ENCODE results near the gene GPR107.
A peak's percentile ranks its signal among the peaks of the same experiment; 100 is the strongest.
"Not testable (repeated sequence)": the region's sequence is repeated elsewhere in the genome, so short reads cannot be mapped to it uniquely, and the experiment has no call there.

The GPR107 gene

GRCh38 chr9:130053504-130054324, at the start of gene GPR107:
Gene GPR107, plus strand, starts transcription at chr9:130053906. Its CDS starts 27 bp downstream, at chr9:130053933.
- DNase-seq, result peak; percentile 64

GRCh38 chr9:130003943-130004552, 49.7 kb upstream of the GPR107 start:
- no peak for DNase-seq

GRCh38 chr9:130006952-130007351, 46.8 kb upstream of the GPR107 start:
- DNase-seq, result not testable (repeated sequence)

GRCh38 chr9:130008538-130008937, 45.2 kb upstream of the GPR107 start:
- no peak for DNase-seq

GRCh38 chr9:130009546-130009945, 44.2 kb upstream of the GPR107 start:
- not testable (repeated sequence) for DNase-seq

GRCh38 chr9:130010151-130010988, 43.3 kb upstream of the GPR107 start:
- no peak for DNase-seq

GRCh38 chr9:130013326-130013725, 40.4 kb upstream of the GPR107 start:
- DNase-seq, result no peak

GRCh38 chr9:130015353-130016019, 38.2 kb upstream of the GPR107 start:
- DNase-seq, result no peak

- no peak for DNase-seq
Measured at GRCh38 chr9:130017076-130017475, 36.6 kb upstream of the GPR107 start.

GRCh38 chr9:130017510-130017909, 36.2 kb upstream of the GPR107 start:
- DNase-seq, result not testable (repeated sequence)

GRCh38 chr9:130018265-130018664, 35.4 kb upstream of the GPR107 start:
- DNase-seq, result no peak

- DNase-seq, result no peak
Measured at GRCh38 chr9:130020618-130021017, 33.1 kb upstream of the GPR107 start.

GRCh38 chr9:130021123-130021522, 32.6 kb upstream of the GPR107 start:
- DNase-seq, result no peak

- DNase-seq, result not testable (repeated sequence)
Measured at GRCh38 chr9:130021842-130022241, 31.9 kb upstream of the GPR107 start.

- no peak for DNase-seq
Measured at GRCh38 chr9:130022566-130023143, 31.1 kb upstream of the GPR107 start.

GRCh38 chr9:130023144-130023787, 30.4 kb upstream of the GPR107 start:
- no peak for DNase-seq

- DNase-seq, result no peak
Measured at GRCh38 chr9:130023994-130024596, 29.6 kb upstream of the GPR107 start.

GRCh38 chr9:130024597-130024994, 29.1 kb upstream of the GPR107 start:
- no peak for DNase-seq

- DNase-seq, result no peak
Measured at GRCh38 chr9:130026583-130027340, 26.9 kb upstream of the GPR107 start.

GRCh38 chr9:130027533-130028365, 26.0 kb upstream of the GPR107 start:
- DNase-seq, result no peak

Data from DMS79 treated with DMSO at 0.1 percent for 48 hours (cell line).